Measurements from ENCODE around the gene C6orf58. TPM values are rescaled to one million over a fixed set of nuclear protein-coding genes. Genes with fewer than 3 reads are reported as not detected.

The C6orf58 gene
- total and polyA plus RNA-seq, 2 experiments from 2014 or later = 0.18 TPM; not detected in 1

GRCh38 chr6:127566651-127567050 is 10.3 kb upstream of the C6orf58 start (continued):
- TF ChIP-seq CTCF (conservative IDR thresholded peaks at IDR 0.05; ENCODE audit: low read depth in 2 of 2) = no peak
- TF ChIP-seq ZNF331 (CRISPR knock-in tag; IDR thresholded peaks at IDR 0.05; ENCODE audit: low read depth) = no peak
- no peak for TF ChIP-seq STAT1 (IDR thresholded peaks at IDR 0.05; ENCODE audit: unreplicated experiment)
- TF ChIP-seq ZNF114 (CRISPR knock-in tag; IDR thresholded peaks at IDR 0.05) = no peak
- no peak for TF ChIP-seq POLR2AphosphoS5 (IDR thresholded peaks at IDR 0.05; ENCODE audit: low read depth)
- no peak for TF ChIP-seq ETS1 (IDR thresholded peaks at IDR 0.05)
- TF ChIP-seq REST (IDR thresholded peaks at IDR 0.05; ENCODE audit: unreplicated experiment) = no peak
- no peak for TF ChIP-seq EZH2 (IDR thresholded peaks at IDR 0.05; ENCODE audit: low read depth, unreplicated experiment)

GRCh38 chr6:127567476-127567875 is 9.5 kb upstream of the C6orf58 start:
- no peak for DNase-seq (ENCODE audit: low spot score)
- no peak overlapping the region for H2AFZ ChIP-seq
- ATAC-seq = no peak
- Mint-ChIP-seq H3K36me3 (ENCODE audit: low read depth) (no peaks in the 10 kb centered on the region), H3K4me3 (no peak overlapping the region), H3K27me3 (ENCODE audit: insufficient read depth, low read depth, poor library complexity) (no peaks in the 10 kb centered on the region), H3K27ac (no peak overlapping the region), H3K4me1 (no peaks in the 10 kb centered on the region), H3K9me3 (no peaks in the 10 kb centered on the region)
- H3K79me2 ChIP-seq (replicated peaks; ENCODE audit: insufficient read depth) = no peaks in the 10 kb centered on the region
- H3K4me2 ChIP-seq = no peak overlapping the region
- H4K20me1 ChIP-seq (replicated peaks; ENCODE audit: insufficient read depth) = no peaks in the 10 kb centered on the region
- no peak overlapping the region for H3K27ac ChIP-seq (ENCODE audit: low read depth)
- no peak overlapping the region for H3K4me3 ChIP-seq
- no peaks in the 10 kb centered on the region for H3K4me1 ChIP-seq (ENCODE audit: insufficient read depth)
- no peaks in the 10 kb centered on the region for H3K36me3 ChIP-seq (ENCODE audit: insufficient read depth)
- H3K9me2 ChIP-seq (ENCODE audit: insufficient read depth) = peaks cover 3% of the 10 kb centered on the region; the same call in 1 of the 2 replicates
- H3F3A ChIP-seq (replicated peaks; ENCODE audit: low read depth) = no peaks in the 10 kb centered on the region
- no peaks in the 10 kb centered on the region for H3K27me3 ChIP-seq (ENCODE audit: insufficient read depth)
- TF ChIP-seq REST (IDR thresholded peaks at IDR 0.05; ENCODE audit: unreplicated experiment) (no peak), ZNF331 (CRISPR knock-in tag; IDR thresholded peaks at IDR 0.05; ENCODE audit: low read depth) (no peak)
